ENCODE data around the gene RGS17.

Gene RGS17

DNA sequence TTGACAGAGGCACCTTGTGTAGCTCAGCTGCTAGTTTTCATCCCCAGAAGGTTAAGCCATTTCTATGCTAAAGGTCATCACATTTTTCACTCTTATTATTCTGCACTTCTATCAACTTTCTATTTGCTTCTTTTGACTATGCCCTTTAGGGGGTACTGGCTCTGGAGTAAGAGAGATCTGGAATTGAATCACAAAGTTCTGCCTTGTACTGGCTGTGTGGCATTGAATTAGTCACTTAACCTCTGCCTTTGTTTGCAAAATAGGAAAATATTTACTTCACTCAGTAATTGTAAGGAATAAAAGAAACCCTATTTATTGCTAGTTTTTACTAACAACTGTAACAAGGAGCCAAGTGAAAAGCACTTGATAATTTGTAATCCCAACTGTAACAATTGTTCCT lies 71.8 kb downstream of the RGS17 start:
- ATAC-seq, result no peak
- no peak for TF ChIP-seq ZFP3 (CRISPR knock-in tag; IDR thresholded peaks at IDR 0.05)
- TF ChIP-seq ZFP30 (CRISPR knock-in tag; IDR thresholded peaks at IDR 0.05), result no peak
- no peak for TF ChIP-seq ESRRG (CRISPR knock-in tag; IDR thresholded peaks at IDR 0.05)
- no peak for TF ChIP-seq GLIS3 (CRISPR knock-in tag; IDR thresholded peaks at IDR 0.05)
- TF ChIP-seq TCF4 (CRISPR knock-in tag; IDR thresholded peaks at IDR 0.05; ENCODE audit: borderline replicate concordance), result no peak
- TF ChIP-seq PPARA (CRISPR knock-in tag; IDR thresholded peaks at IDR 0.05; ENCODE audit: borderline replicate concordance), result no peak
- no peak for TF ChIP-seq ARNTL (CRISPR knock-in tag; IDR thresholded peaks at IDR 0.05; ENCODE audit: borderline replicate concordance, low read depth)
- TF ChIP-seq OSR1 (CRISPR knock-in tag; IDR thresholded peaks at IDR 0.05), result no peak
- TF ChIP-seq CSRNP3 (CRISPR knock-in tag; IDR thresholded peaks at IDR 0.05), result no peak

- no peak for ATAC-seq
- TF ChIP-seq SNAI2 (CRISPR knock-in tag; IDR thresholded peaks at IDR 0.05) (no peak), ARNTL (CRISPR knock-in tag; IDR thresholded peaks at IDR 0.05; ENCODE audit: borderline replicate concordance, low read depth) (no peak)
These were observed 72.2 kb downstream of the RGS17 start for GRCh38 chr6:153058909-153059308.

GRCh38 chr6:153058291-153058690 lies 72.8 kb downstream of the RGS17 start:
- no peak for TF ChIP-seq GLIS3 (CRISPR knock-in tag; IDR thresholded peaks at IDR 0.05)
- no peak for TF ChIP-seq CSDC2 (CRISPR knock-in tag; IDR thresholded peaks at IDR 0.05)
- TF ChIP-seq, protein P1, sequence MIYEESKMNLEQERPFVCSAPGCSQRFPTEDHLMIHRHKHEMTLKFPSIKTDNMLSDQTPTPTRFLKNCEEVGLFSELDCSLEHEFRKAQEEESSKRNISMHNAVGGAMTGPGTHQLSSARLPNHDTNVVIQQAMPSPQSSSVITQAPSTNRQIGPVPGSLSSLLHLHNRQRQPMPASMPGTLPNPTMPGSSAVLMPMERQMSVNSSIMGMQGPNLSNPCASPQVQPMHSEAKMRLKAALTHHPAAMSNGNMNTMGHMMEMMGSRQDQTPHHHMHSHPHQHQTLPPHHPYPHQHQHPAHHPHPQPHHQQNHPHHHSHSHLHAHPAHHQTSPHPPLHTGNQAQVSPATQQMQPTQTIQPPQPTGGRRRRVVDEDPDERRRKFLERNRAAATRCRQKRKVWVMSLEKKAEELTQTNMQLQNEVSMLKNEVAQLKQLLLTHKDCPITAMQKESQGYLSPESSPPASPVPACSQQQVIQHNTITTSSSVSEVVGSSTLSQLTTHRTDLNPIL (CRISPR knock-in tag; IDR thresholded peaks at IDR 0.05; ENCODE audit: low read depth), result no peak
- TF ChIP-seq ZFP3 (CRISPR knock-in tag; IDR thresholded peaks at IDR 0.05), result no peak
- no peak for TF ChIP-seq ZNF565 (CRISPR knock-in tag; conservative IDR thresholded peaks at IDR 0.05; ENCODE audit: low read depth)
- no peak for TF ChIP-seq TCF4 (CRISPR knock-in tag; IDR thresholded peaks at IDR 0.05; ENCODE audit: borderline replicate concordance)
- no peak for TF ChIP-seq ZNF70 (CRISPR knock-in tag; IDR thresholded peaks at IDR 0.05)
- no peak for TF ChIP-seq ESRRG (CRISPR knock-in tag; IDR thresholded peaks at IDR 0.05)
- TF ChIP-seq TSHZ2 (CRISPR knock-in tag; IDR thresholded peaks at IDR 0.05), result no peak
- ATAC-seq, result peak; percentile 44; the same call in 2 of the 3 replicates

DNA sequence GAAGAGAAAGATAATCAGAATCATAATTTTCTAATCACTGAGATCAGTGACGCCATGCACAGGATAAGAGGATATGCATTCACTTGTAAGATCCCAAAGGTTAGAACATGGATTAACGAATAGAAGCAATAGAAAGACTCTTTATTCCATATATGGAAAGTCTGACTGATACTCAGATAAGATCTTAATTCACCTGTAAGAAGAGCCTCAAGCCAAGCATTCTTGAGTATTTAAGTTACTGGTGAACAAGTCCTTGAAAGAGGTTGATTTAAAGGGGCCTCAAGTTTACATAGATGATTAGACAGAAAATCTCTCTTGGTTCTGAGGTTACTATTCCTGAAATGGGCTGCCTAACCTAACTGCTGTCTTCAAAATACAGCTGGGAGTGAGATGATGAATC lies 74.8 kb downstream of the RGS17 start:
- no peak for ATAC-seq
- TF ChIP-seq POU6F1 (CRISPR knock-in tag; IDR thresholded peaks at IDR 0.05; ENCODE audit: borderline replicate concordance, low read depth) (no peak), ZNF565 (CRISPR knock-in tag; conservative IDR thresholded peaks at IDR 0.05; ENCODE audit: low read depth) (no peak), ESRRG (CRISPR knock-in tag; IDR thresholded peaks at IDR 0.05) (no peak), OSR1 (CRISPR knock-in tag; IDR thresholded peaks at IDR 0.05) (no peak), TSHZ2 (CRISPR knock-in tag; IDR thresholded peaks at IDR 0.05) (no peak), ARNTL (CRISPR knock-in tag; IDR thresholded peaks at IDR 0.05; ENCODE audit: borderline replicate concordance, low read depth) (no peak), ZNF8 (CRISPR knock-in tag; IDR thresholded peaks at IDR 0.05) (no peak), ZC3H10 (CRISPR knock-in tag; IDR thresholded peaks at IDR 0.05) (no peak), GLIS3 (CRISPR knock-in tag; IDR thresholded peaks at IDR 0.05) (no peak), BACH2 (CRISPR knock-in tag; IDR thresholded peaks at IDR 0.05; ENCODE audit: borderline replicate concordance) (no peak), CSRNP3 (CRISPR knock-in tag; IDR thresholded peaks at IDR 0.05) (no peak), TOX (CRISPR knock-in tag; IDR thresholded peaks at IDR 0.05; ENCODE audit: borderline replicate concordance) (no peak), TCF4 (CRISPR knock-in tag; IDR thresholded peaks at IDR 0.05; ENCODE audit: borderline replicate concordance) (no peak), ISL1 (CRISPR knock-in tag; IDR thresholded peaks at IDR 0.05) (no peak)
- TF ChIP-seq, protein P1 (CRISPR knock-in tag; IDR thresholded peaks at IDR 0.05; ENCODE audit: low read depth), result no peak

All from SK-N-SH treated with all-trans-retinoic acid at 6 μM for 48 hours (cell line).